ENCODE data around the gene USP25. TPM values are rescaled to one million over a fixed set of nuclear protein-coding genes. Genes with fewer than 3 reads are reported as not detected.

USP25 gene
- total RNA-seq, 1 donor from 2014 or later: 52.3 TPM

- DNase-seq (ENCODE audit: low spot score): no peak
Observed at GRCh38 chr21:15809065-15809464, 79.3 kb downstream of the USP25 start.

GRCh38 chr21:15809818-15810217, 80.0 kb downstream of the USP25 start:
- no peak for DNase-seq (ENCODE audit: low spot score)

GRCh38 chr21:15815285-15815684, 85.5 kb downstream of the USP25 start:
- DNase-seq (ENCODE audit: low spot score): no peak

- DNase-seq (ENCODE audit: low spot score): no peak
Observed at GRCh38 chr21:15820327-15820726, 90.5 kb downstream of the USP25 start.

- DNase-seq (ENCODE audit: low spot score): no peak
Observed at GRCh38 chr21:15820852-15821379, 91.1 kb downstream of the USP25 start.

- no peak for DNase-seq (ENCODE audit: low spot score)
Observed at GRCh38 chr21:15823486-15824150, 93.8 kb downstream of the USP25 start.

GRCh38 chr21:15825700-15826099, 95.9 kb downstream of the USP25 start:
- no peak for DNase-seq (ENCODE audit: low spot score)

GRCh38 chr21:15826147-15826780, 96.5 kb downstream of the USP25 start:
- DNase-seq (ENCODE audit: low spot score): no peak

- DNase-seq (ENCODE audit: low spot score): no peak
Observed at GRCh38 chr21:15826908-15827601, 97.3 kb downstream of the USP25 start.

GRCh38 chr21:15831497-15831896, 101.7 kb downstream of the USP25 start:
- no peak for DNase-seq (ENCODE audit: low spot score)

- no peak for DNase-seq (ENCODE audit: low spot score)
Observed at GRCh38 chr21:15837645-15838044, 107.9 kb downstream of the USP25 start.

- DNase-seq (ENCODE audit: low spot score): no peak
Observed at GRCh38 chr21:15839026-15839425, 109.2 kb downstream of the USP25 start.

- no peak for DNase-seq (ENCODE audit: low spot score)
Observed at GRCh38 chr21:15839601-15840000, 109.8 kb downstream of the USP25 start.

GRCh38 chr21:15840406-15840805, 110.6 kb downstream of the USP25 start:
- no peak for DNase-seq (ENCODE audit: low spot score)

- no peak for DNase-seq (ENCODE audit: low spot score)
Observed at GRCh38 chr21:15841856-15842564, 112.2 kb downstream of the USP25 start.

GRCh38 chr21:15842565-15842880, 112.7 kb downstream of the USP25 start:
- DNase-seq (ENCODE audit: low spot score): no peak

GRCh38 chr21:15843766-15844165, 114.0 kb downstream of the USP25 start:
- DNase-seq (ENCODE audit: low spot score): no peak

GRCh38 chr21:15848634-15849560, 119.1 kb downstream of the USP25 start:
- no peak for DNase-seq (ENCODE audit: low spot score)

GRCh38 chr21:15849927-15850326, 120.1 kb downstream of the USP25 start:
- DNase-seq (ENCODE audit: low spot score): no peak

GRCh38 chr21:15850645-15851044, 120.9 kb downstream of the USP25 start:
- DNase-seq (ENCODE audit: low spot score): no peak

GRCh38 chr21:15852146-15852545, 122.4 kb downstream of the USP25 start:
- no peak for DNase-seq (ENCODE audit: low spot score)
